Esophagus squamous epithelium (tissue), 5 donors: ENCODE data around the gene PADI3. TPM values are rescaled to one million over a fixed set of nuclear protein-coding genes. Genes with fewer than 3 reads are reported as not detected.

Experiments
- DNase-seq: peaks from one replicate; lab custom pipeline; 2025; lab: John Stamatoyannopoulos, UW
- H3K27ac ChIP-seq, 4 donors: fragments of 200-600 bp; sonication (generic); one replicate each; pipeline ENCODE4 v1.5.1; 2016 to 2019; ENCODE audit warnings: mild to moderate bottlenecking in 1 of 4
- H3K27me3 ChIP-seq, 4 donors: fragments of 200-600 bp; sonication (generic); 1 replicate in 3 of 4; 2 replicates in 1 of 4; pipeline versions ENCODE4 v1.5.1 to v1.6.0; 2017 to 2021; ENCODE audit warnings: antibody characterized with exemption in 1 of 4
- H3K36me3 ChIP-seq, 3 donors: fragments of 200-600 bp; sonication (generic); one replicate each; pipeline ENCODE4 v1.5.1; 2016 to 2019
- H3K4me1 ChIP-seq, 3 donors: fragments of 200-600 bp; sonication (generic); one replicate each; pipeline ENCODE4 v1.5.1; 2017 to 2019
- H3K4me3 ChIP-seq, 4 donors: fragments of 200-600 bp; sonication (generic); 1 replicate in 3 of 4; 2 replicates in 1 of 4; pipeline ENCODE4 v1.5.1; 2016 to 2019; ENCODE audit warnings: mild to moderate bottlenecking in 2 of 4, moderate library complexity in 1 of 4
- H3K9me3 ChIP-seq, 3 donors: fragments of 200-600 bp; sonication (generic); one replicate each; pipeline ENCODE4 v1.5.1; 2016 to 2019
- CTCF ChIP-seq, 6 experiments: fragments of 450-650 bp in 4 of 6; fragments of 200-600 bp in 2 of 6; sonication (generic) in 2 of 6; IDR thresholded peaks; one replicate each; pipeline ENCODE4 v1.5.1; 2016 to 2019; ENCODE audit warnings: antibody characterized with exemption in 6 of 6, mild to moderate bottlenecking in 4 of 6, moderate library complexity in 4 of 6
- POLR2A ChIP-seq, 4 donors: fragments of 450-650 bp; IDR thresholded peaks; one replicate each; pipeline ENCODE4 v1.6.1; 2017; ENCODE audit warnings: antibody characterized with exemption in 4 of 4, mild to moderate bottlenecking in 4 of 4, moderate library complexity in 3 of 4
- WGBS, 2 donors: methylation state at CpG; one replicate each; pipeline ENCODE4 v1.1.5; 2018; 5-methylcytosine and 5-hydroxymethylcytosine counted together
- intact Hi-C: fragments of 100-400 bp; cut with DNase I; formaldehyde crosslinking; loops from one replicate; pipeline ENCODE4 v1.15.0; 2022
- total RNA-seq, 4 donors: library from RNA; depleted of rRNA; stranded (reverse); fragments of >200 nt; gene quantifications; one replicate each; pipeline ENCODE4 v1.1.0, GENCODE V29; 2016
- donor health status: DM: yes; HTN: yes; CAD: no.

The PADI3 gene
- total RNA-seq, 4 donors from 2014 or later, result 0.64 to 9.9 (median 2.3) TPM

DNA sequence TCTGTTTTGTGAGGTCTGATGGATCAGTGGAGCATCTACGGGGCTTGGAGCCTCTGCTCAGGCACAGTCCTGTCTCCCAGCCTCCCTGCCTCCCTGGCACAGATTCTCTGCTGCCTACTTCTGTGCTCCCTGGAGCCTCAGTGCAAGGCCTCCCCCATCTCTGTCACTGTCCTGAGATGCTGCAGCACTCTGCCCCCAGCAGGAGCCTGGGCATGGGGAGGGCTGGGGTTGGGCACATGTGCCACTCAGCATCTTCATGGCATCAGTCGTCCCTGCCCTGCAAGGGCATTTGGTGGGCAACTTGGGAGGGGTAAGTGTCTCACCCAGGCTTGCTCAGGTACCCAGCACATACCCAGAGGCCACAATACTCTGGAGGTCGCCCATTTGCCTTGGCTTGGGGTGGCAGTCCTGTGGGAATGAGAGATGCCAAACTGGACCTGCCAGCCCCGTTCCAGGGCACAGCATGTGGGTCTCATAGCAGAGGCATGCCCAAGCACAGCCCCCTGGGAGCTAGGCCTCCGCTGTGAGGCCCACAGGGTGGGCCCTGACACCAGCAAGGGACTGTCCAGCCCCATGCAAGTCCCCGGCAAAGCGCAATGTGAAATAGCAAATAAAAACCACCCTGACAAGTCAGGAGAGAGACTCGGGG, 28.7 kb downstream of the PADI3 start:
- DNase-seq, result no peak
- Histone ChIP-seq H3K4me1 (peaks cover 4 to 44% (median 6%) of the 10 kb centered on the region in 3 donors), H3K27me3 (peaks cover 0 to 73% (median 0%) of the 10 kb centered on the region in 4 donors), H3K9me3 (no peaks in the 10 kb centered on the region), H3K27ac (no peak overlapping the region), H3K4me3 (no peak overlapping the region), H3K36me3 (no peaks in the 10 kb centered on the region)
- WGBS, 2 donors, result 43 to 78% methylated on average over 1 to 5 of the region's 8 CpGs
- TF ChIP-seq POLR2A (IDR thresholded peaks at IDR 0.05), result no peak
- no peak for TF ChIP-seq CTCF (IDR thresholded peaks at IDR 0.05)
- intact Hi-C loops, result no loop called here

GRCh38 chr1:17278996-17279830, 30.3 kb downstream of the PADI3 start:
- intact Hi-C loops, result no loop called here
- no peak overlapping the region for H3K27ac ChIP-seq
- no peaks in the 10 kb centered on the region for H3K36me3 ChIP-seq
- no peak for TF ChIP-seq CTCF (IDR thresholded peaks at IDR 0.05)
- no peak for TF ChIP-seq POLR2A (IDR thresholded peaks at IDR 0.05)
- H3K4me3 ChIP-seq, result no peak overlapping the region
- no peak for DNase-seq
- H3K27me3 ChIP-seq, result peaks cover 0 to 75% (median 0%) of the 10 kb centered on the region in 4 donors
- H3K4me1 ChIP-seq, result peaks cover 2 to 37% (median 4%) of the 10 kb centered on the region in 3 donors
- H3K9me3 ChIP-seq, result no peaks in the 10 kb centered on the region
- 73 to 87% methylated on average over 8 to 10 of the region's 14 CpGs for WGBS, 2 donors

GRCh38 chr1:17280436-17280835, 31.5 kb downstream of the PADI3 start:
- H3K36me3 ChIP-seq, result no peaks in the 10 kb centered on the region
- no peak overlapping the region for H3K4me3 ChIP-seq
- H3K4me1 ChIP-seq, result peaks cover 2 to 37% (median 4%) of the 10 kb centered on the region in 3 donors
- intact Hi-C loops, result no loop called here
- no peak for DNase-seq
- no peak for TF ChIP-seq POLR2A (IDR thresholded peaks at IDR 0.05)
- H3K9me3 ChIP-seq, result no peaks in the 10 kb centered on the region
- 72% methylated on average over 7 of the region's 7 CpGs; no CpG with 5 or more reads in 1 of the 2 donors for WGBS, 2 donors
- no peak overlapping the region for H3K27ac ChIP-seq
- H3K27me3 ChIP-seq, result peaks cover 0 to 81% (median 0%) of the 10 kb centered on the region in 4 donors

DNA sequence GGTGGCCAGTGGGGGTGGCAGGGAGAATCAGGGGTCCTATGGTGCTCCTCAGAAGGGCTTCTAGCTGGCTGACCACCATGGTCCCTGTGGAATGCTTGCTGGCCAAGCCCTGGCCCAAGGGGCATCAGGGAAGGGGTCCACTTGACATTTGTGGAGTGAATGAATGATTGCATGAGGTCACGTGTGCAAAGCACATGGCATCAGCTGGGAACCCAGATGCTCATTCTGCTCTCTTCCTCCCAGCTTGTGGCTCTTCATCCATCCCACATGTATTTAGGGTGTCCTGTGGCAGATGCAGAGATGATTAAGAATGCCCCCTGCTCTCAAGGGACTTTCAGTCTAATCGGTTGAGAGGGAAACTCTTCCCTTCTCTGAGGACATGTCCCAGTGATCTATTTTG, 32.0 kb downstream of the PADI3 start:
- peaks cover 2 to 37% (median 4%) of the 10 kb centered on the region in 3 donors for H3K4me1 ChIP-seq
- WGBS, 2 donors, result 70 to 83% methylated on average over 2 of the region's 2 CpGs
- no peak overlapping the region for H3K27ac ChIP-seq
- DNase-seq, result no peak
- H3K4me3 ChIP-seq, result no peak overlapping the region
- H3K27me3 ChIP-seq, result peaks cover 0 to 84% (median 0%) of the 10 kb centered on the region in 4 donors
- no peaks in the 10 kb centered on the region for H3K9me3 ChIP-seq
- intact Hi-C loops, result no loop called here
- H3K36me3 ChIP-seq, result no peaks in the 10 kb centered on the region
- TF ChIP-seq CTCF (IDR thresholded peaks at IDR 0.05) (no peak), POLR2A (IDR thresholded peaks at IDR 0.05) (no peak)

- Histone ChIP-seq H3K4me3 (no peak overlapping the region), H3K27ac (no peak overlapping the region), H3K9me3 (no peaks in the 10 kb centered on the region), H3K36me3 (no peaks in the 10 kb centered on the region), H3K27me3 (peaks cover 0 to 89% (median 0%) of the 10 kb centered on the region in 4 donors), H3K4me1 (peaks cover 4 to 35% (median 6%) of the 10 kb centered on the region in 3 donors)
- 20 to 26% methylated on average over 8 of the region's 8 CpGs for WGBS, 2 donors
- DNase-seq, result no peak
- intact Hi-C loops, result no loop called here
- TF ChIP-seq CTCF (IDR thresholded peaks at IDR 0.05) (no peak), POLR2A (IDR thresholded peaks at IDR 0.05) (no peak)
Observed at GRCh38 chr1:17281775-17282181, 32.9 kb downstream of the PADI3 start.
